NCI-H345 treated with DMSO at 0.1 percent for 48 hours (cell line): Measurements from ENCODE around the gene XIRP1.

Source experiments
- DNase-seq: peaks from one replicate; lab custom pipeline; 2025; ENCODE audit not compliant: unreplicated experiment; lab: John Stamatoyannopoulos, UW

Gene XIRP1

GRCh38 chr3:39166932-39167532 is 25.4 kb downstream of the XIRP1 start:
- no peak for DNase-seq

GRCh38 chr3:39166134-39166710 is 26.2 kb downstream of the XIRP1 start:
- DNase-seq: no peak

GRCh38 chr3:39165518-39165917 is 26.9 kb downstream of the XIRP1 start:
- DNase-seq: no peak

GRCh38 chr3:39164414-39164813 is 28.0 kb downstream of the XIRP1 start:
- no peak for DNase-seq

GRCh38 chr3:39158148-39158715 is 34.2 kb downstream of the XIRP1 start:
- DNase-seq: no peak

GRCh38 chr3:39157359-39157758 is 35.0 kb downstream of the XIRP1 start:
- no peak for DNase-seq

DNA sequence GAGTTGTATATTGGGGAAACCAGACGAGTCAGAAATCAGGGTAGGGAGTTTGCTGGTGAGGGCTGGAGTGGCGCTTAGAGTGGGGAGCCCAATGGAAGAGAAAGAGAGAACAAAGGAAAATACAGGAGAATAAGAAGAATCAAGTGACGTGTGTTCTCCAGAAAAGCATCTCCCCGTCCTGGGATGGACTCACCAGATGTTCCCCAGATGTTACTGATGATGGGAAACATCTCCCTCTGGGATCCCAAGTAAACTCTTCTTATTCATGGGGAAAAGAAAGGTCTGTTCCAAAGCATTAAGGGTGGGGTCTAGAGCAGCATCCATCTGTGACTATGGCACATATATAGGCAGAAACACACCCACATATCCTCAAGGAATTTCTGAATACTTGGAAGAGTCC is 36.0 kb downstream of the XIRP1 start:
- no peak for DNase-seq

GRCh38 chr3:39154280-39155021 is 37.9 kb downstream of the XIRP1 start:
- DNase-seq: no peak

DNA sequence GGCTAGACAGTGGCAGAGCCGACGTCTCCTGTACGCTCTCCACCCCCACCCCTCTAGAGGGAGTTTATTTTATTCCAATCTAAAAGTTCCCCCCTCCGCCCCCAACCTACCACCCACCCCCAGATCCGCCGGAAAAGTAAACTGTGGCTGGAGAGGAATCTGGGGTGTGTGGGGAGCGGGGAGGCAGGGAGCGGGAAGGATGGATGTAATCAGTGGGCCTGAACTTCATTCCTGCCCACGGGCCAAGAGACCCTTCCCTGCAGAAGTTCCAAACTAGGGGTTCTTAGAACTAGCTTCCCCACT is 38.5 kb downstream of the XIRP1 start:
- DNase-seq: no peak

- no peak for DNase-seq
Observed at GRCh38 chr3:39150803-39151631, 41.4 kb downstream of the XIRP1 start.

DNA sequence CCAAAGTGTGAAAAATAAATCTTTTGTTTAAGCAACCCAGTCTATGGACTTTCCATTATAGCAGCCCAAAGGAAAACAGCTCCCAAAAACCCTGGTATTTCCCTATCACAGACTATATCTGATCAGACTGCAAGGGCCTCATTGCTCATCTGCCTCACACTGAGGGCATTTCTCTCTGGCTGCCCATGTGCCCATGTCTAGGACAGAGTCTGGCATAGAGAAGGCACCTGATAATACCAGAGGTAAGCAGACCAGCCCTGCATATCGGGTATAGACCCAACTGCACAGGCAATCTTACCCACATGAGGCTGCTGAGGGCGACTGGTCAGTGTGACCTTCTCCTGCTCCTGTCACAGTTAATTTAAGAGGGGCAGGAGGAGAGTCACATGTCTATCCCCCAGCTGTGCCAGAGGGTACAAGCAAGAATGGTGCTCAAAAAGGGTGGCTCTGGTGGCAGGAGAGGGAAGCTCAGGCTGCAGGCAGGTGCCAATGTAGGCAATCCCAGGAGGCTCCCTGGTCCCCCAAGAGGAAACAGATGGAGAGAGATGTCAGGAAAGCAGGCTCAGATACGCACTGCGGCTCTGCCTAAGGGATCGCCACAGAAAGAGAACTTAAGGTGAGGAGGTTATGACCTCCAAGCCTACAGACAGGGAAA is 42.1 kb downstream of the XIRP1 start:
- DNase-seq: no peak

DNA sequence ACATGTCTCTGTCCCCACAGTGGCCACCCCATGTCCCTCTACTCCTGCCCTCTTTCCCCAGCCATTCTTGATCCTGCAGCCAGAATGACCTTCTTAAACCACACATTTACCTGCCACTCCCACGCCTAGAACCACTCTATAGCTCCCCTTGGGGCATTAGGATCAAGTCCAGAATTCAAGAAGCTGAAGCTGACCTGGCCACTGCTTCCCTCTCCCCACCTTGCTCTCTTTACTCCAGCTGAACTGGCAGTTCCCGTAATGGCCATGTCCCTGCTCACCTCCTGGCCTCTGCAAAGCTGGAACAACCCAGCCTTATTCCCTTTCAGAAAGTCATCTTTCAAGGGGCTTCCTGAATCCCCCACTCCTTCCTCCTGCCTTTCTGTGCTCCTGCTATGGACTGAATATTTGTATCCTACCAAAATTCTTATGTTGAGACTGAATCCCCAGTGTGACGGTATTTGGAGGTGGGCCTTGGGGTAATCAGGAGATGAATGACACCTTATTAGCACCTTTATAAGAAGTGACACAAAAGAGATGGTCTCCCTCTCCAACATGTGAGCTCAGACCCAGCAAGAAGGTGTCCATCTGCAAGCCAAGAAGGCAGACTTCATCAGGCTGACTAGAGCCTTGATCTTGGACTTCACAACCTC is 42.8 kb downstream of the XIRP1 start:
- no peak for DNase-seq

DNA sequence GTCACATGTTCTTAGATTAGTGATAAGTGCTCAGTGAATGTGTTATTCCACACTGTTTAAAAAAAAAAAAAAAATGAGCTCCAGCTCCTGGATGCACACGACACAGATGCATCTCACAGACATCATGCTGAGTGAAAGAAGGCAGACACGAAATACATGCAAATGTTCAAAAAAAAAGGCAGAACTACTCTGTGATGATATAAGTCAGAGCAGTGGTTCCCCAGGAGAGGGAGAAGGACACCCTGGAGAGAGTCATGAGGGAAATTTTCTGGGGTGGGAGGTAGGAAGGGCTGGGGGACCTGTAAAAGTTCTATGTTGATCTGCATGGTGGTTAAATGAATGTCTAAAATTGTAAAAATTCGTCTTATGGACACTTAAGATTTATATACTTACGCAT is 43.3 kb downstream of the XIRP1 start:
- DNase-seq: no peak

GRCh38 chr3:39148435-39149058 is 43.8 kb downstream of the XIRP1 start:
- no peak for DNase-seq

DNA sequence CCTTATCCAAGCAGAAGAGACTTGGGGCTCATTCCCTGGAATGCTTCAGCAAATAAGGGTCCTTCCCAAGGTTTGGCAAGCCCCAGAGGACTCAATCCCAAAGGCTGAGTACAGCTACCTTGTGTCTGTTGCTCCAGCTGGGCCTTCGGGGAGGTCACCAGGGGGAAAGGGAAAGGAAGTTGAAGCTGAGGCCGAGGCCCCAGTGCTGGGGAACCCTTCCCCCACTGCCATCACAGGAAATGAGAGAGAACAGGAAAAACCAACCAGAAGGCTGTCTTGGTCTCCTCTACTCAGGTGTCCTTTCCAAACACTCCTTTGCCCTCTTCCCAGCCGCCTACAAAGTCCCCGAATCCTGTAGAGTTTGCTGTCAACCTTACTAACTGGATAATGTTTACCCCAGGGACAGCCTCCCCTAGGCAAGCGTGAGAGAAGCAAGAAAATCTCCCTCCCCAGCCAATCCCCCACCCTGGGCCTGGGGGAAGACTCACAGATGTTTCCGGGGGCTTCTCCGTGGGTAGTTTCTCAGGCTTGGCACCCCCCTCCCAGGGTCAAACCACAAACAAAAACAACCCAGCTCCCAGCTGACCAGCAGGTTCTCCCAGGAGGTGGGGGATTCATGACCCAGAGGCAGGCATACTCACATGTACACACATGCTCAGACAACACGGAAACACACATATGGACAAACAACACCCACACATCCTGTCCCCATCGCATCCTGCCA is 44.5 kb downstream of the XIRP1 start:
- DNase-seq: no peak

DNA sequence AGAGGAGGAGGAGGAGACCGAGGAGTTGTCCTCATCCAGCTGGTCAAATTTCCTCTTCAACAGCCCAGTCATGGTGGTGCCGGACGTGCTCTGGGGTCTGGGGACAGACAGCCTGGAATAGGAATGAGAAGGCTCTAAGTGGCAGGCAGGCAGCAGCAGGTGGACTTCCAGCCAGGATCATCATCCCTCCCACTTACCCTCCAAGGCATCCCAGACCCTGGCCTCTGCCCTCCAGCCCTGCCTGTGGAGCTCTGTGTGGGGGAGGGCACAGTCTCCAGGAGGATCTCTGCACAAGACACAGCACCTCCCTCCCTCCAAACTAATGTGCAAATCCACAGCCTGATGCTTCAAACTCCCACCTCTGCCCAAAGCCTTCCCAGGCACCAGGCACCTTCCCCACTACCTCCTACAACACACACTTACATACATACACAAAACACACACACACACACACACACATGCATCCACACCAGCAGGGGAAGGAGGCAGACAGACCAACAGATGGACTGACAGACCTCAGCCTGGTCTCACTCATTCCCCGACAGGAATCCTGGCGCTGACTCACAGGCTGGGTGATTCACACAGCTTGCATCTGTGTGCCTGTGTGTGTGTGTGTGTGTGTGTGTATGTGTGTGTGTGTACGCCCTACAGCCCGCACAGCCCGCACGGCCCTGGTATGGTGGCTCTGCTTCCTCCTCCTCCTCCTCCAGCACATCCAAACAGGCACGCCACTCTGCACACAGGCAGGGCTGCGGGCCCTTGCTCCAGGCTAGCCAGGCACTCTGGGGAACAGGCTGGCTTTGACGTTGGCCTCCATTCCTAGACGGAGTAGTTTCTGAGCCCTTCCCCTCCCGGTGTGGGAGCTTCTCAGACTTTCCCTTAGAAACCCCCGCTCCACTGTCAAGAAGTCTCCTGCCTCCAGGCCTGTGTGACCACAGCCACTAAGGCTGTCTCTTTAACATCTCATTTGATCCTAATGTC is 45.5 kb downstream of the XIRP1 start:
- DNase-seq: no peak

GRCh38 chr3:39146083-39146501 is 46.3 kb downstream of the XIRP1 start:
- no peak for DNase-seq

- no peak for DNase-seq
Observed at GRCh38 chr3:39144748-39145380, 47.5 kb downstream of the XIRP1 start.
